DND-41 (cell line): ENCODE results near the gene MED22.

Experiments used
- EZH2 ChIP-seq: IDR thresholded peaks from 3 replicates; pipeline ENCODE4 v1.6.1; 2012; ENCODE audit warnings: borderline replicate concordance, low read depth, mild to moderate bottlenecking, moderate library complexity, low read length, inconsistent platforms; ENCODE audit not compliant: severe bottlenecking
- TF ChIP-seq, protein P1 (sequence below): IDR thresholded peaks from 2 replicates; pipeline ENCODE4 v1.5.1; 2012; ENCODE audit warnings: borderline replicate concordance, low read length, moderate library complexity, mild to moderate bottlenecking; ENCODE audit not compliant: poor library complexity, severe bottlenecking; ENCODE audit errors: extremely low read depth

DNA sequence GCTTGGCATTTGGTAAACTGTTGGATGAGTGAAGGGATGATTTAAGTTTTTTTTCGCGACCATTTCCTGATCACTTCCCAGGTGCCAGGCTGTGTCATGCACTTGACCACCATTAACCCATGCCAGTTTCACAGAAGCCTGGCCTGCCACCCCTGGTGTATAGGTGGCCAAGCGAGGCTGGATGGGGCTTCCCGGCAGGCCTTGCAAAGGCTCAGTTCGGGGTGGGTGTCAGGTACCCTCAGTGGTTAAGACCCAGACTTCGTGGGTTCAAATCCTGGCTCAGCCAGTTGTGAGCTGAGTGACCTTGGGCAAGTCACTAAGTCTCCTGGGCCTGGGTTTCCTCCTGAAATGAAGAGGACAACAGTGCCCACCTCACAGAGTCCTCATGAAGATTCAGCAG is 2.3 kb downstream of the MED22 start:
- TF ChIP-seq, protein P1, sequence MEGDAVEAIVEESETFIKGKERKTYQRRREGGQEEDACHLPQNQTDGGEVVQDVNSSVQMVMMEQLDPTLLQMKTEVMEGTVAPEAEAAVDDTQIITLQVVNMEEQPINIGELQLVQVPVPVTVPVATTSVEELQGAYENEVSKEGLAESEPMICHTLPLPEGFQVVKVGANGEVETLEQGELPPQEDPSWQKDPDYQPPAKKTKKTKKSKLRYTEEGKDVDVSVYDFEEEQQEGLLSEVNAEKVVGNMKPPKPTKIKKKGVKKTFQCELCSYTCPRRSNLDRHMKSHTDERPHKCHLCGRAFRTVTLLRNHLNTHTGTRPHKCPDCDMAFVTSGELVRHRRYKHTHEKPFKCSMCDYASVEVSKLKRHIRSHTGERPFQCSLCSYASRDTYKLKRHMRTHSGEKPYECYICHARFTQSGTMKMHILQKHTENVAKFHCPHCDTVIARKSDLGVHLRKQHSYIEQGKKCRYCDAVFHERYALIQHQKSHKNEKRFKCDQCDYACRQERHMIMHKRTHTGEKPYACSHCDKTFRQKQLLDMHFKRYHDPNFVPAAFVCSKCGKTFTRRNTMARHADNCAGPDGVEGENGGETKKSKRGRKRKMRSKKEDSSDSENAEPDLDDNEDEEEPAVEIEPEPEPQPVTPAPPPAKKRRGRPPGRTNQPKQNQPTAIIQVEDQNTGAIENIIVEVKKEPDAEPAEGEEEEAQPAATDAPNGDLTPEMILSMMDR: no peak
- TF ChIP-seq EZH2: no peak
